Right cardiac atrium (tissue), 5 donors: ENCODE data around the gene ACP4. TPM values are rescaled to one million over a fixed set of nuclear protein-coding genes. Genes with fewer than 3 reads are reported as not detected.

Experiments
- ATAC-seq, 2 donors: fragments of 200-7000 bp; cut with Tn5 transposase; one replicate each; pipeline versions ENCODE4 v1.8.0 to v1.9.1; 2020; ENCODE audit warnings: moderate library complexity in 2 of 2, mild to moderate bottlenecking in 1 of 2
- DNase-seq, 3 donors: peaks; one replicate each; pipeline ENCODE4 v3.0.0-alpha.2; 2020
- H3K27ac ChIP-seq: one replicate; pipeline ENCODE4 v1.5.1; 2013; ENCODE audit warnings: mild to moderate bottlenecking, low read length, control low read depth, moderate library complexity
- H3K27me3 ChIP-seq: one replicate; pipeline ENCODE4 v1.6.1; 2013; ENCODE audit not compliant: control insufficient read depth, insufficient read depth
- H3K4me1 ChIP-seq: one replicate; pipeline ENCODE4 v1.6.1; 2013; ENCODE audit warnings: low read length; ENCODE audit not compliant: control insufficient read depth, insufficient read depth
- H3K4me3 ChIP-seq: one replicate; pipeline ENCODE4 v1.5.1; 2013; ENCODE audit warnings: low read length, control low read depth
- H3K9me3 ChIP-seq: one replicate; pipeline ENCODE4 v1.6.1; 2013; ENCODE audit warnings: low read length; ENCODE audit not compliant: control insufficient read depth
- WGBS: extraction: QIAGEN DNeasy Blood & Tissue Kit; methylation state at CpG from one replicate; pipeline ENCODE4 v1.1.7; 2013; 5-methylcytosine and 5-hydroxymethylcytosine counted together
- intact Hi-C, 4 donors: fragments of 100-400 bp; cut with DNase I; formaldehyde crosslinking; loops; one replicate each; pipeline versions ENCODE4 v1.11.0 to v1.14.0; 2022 to 2023
- polyA plus RNA-seq: library from polyadenylated mRNA; stranded (reverse); fragments of 200-250 nt; gene quantifications from one replicate; pipeline ENCODE4 v1.2.3, GENCODE V29; 2013
- total RNA-seq, 4 donors: library from RNA; stranded (reverse); fragmentation: NEBNext Ultra II Directional; extraction: Animal tissue kit (Norgen Biotek cat#: 25700); gene quantifications; one replicate each; pipeline ENCODE4 v1.2.1, GENCODE V29; 2021
- donor health status: healthy with polysubstance abuse.
- donor health status: DM: no; HTN: yes; CAD: no.
- donor health status: DM: no; HTN: no; CAD: no.
- donor health status: DM: no; HTN: yes; CAD: no; lungs with severe emphysema.
- donor health status: DM: yes; HTN: yes; CAD: no.

The ACP4 gene
- total and polyA plus RNA-seq, 5 donors = not detected

GRCh38 chr19:50815439-50815838 is 25.2 kb downstream of the ACP4 start:
- H3K27ac ChIP-seq = no peak overlapping the region
- no peaks in the 10 kb centered on the region for H3K4me1 ChIP-seq
- no peak overlapping the region for H3K4me3 ChIP-seq
- H3K9me3 ChIP-seq = no peaks in the 10 kb centered on the region
- intact Hi-C loops = no loop called here
- no peaks in the 10 kb centered on the region for H3K27me3 ChIP-seq
- no peak for DNase-seq
- 97% methylated on average over 1 of the region's 1 CpG for WGBS
- ATAC-seq = no peak

DNA sequence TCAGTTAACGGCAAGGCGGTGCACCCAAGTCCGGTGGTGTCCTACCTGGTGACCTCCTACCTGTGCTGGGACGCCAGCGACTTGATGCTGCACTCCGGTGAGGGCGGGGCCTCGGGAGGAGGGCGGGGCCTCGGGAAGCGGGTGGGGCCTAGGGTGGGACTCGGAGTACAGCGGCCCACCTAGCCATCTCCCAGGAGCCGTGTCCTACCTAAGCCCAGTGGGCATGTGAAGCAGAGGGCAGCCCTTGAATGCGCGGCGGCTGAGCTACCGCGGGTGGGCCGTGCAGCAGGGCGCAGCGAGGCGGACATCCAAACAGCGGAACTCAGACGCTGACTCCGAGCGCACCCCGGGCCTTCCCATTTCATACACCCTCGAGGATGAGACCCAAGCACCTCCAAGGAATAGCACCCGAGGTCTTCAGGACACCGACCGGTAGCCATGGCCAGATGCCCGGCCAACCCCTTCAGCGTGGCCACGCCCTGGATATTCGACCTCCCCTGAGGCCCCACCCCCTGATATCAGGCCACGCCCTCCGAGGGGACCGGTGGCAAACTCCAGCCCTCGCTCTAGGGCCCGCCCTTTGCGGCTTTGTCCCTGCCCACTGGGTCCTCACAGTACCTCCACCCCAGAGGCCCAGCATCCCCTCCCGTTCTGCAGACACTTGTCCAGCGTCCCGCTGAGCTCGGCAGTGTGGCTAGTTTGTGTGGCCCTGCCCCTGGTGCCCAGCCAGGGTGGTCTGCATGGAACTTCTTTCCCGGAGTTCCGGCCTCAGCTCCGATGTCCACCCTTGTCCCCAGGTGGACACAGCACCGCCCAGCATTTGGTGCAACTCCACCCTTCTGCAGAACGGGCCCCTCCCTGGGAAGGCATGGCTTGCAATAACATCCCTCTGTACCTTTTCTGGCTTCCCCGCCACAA is 28.0 kb downstream of the ACP4 start:
- Histone ChIP-seq H3K27me3 (no peaks in the 10 kb centered on the region), H3K9me3 (no peaks in the 10 kb centered on the region), H3K4me1 (no peaks in the 10 kb centered on the region), H3K4me3 (no peak overlapping the region), H3K27ac (no peak overlapping the region)
- ATAC-seq (peak; percentile 35 to 71), DNase-seq (peak; percentile 46 to 73 (median 70))
- WGBS = 7% methylated on average over 52 of the region's 52 CpGs
- intact Hi-C loops = no loop called here

- ATAC-seq = no peak
- no peak overlapping the region for H3K27ac ChIP-seq
- no peaks in the 10 kb centered on the region for H3K4me1 ChIP-seq
- 66% methylated on average over 12 of the region's 12 CpGs for WGBS
- no peak overlapping the region for H3K4me3 ChIP-seq
- H3K27me3 ChIP-seq = no peaks in the 10 kb centered on the region
- H3K9me3 ChIP-seq = no peaks in the 10 kb centered on the region
- intact Hi-C loops = no loop called here
- no peak for DNase-seq
Measured at GRCh38 chr19:50818859-50819472, 28.8 kb downstream of the ACP4 start.

GRCh38 chr19:50819636-50820035 is 29.4 kb downstream of the ACP4 start:
- Histone ChIP-seq H3K4me3 (no peak overlapping the region), H3K27ac (no peak overlapping the region), H3K27me3 (no peaks in the 10 kb centered on the region), H3K4me1 (no peaks in the 10 kb centered on the region), H3K9me3 (no peaks in the 10 kb centered on the region)
- WGBS = 35% methylated on average over 8 of the region's 8 CpGs
- intact Hi-C loops = no loop called here
- ATAC-seq = no peak
- no peak for DNase-seq

DNA sequence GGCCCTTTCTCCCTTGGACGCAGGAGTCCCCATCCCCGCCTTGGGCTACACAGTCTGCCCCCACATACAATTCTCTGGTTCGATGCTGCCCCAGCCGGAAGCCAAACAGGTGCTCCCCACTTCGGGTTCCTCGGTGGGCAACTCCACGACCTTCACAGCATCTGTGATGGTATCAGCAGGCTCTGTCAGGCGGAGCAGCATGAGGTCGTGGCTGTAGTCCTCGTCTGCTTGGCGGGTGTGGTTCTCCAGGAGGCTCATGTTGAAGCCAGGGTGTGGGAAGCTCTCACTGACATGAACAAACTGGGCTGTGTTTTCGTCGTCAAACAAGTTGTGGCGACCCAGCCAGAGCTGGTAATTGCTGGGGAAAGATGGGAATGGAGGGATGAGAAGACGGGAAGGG is 29.9 kb downstream of the ACP4 start:
- H3K4me1 ChIP-seq = no peaks in the 10 kb centered on the region
- no peak overlapping the region for H3K27ac ChIP-seq
- 9% methylated on average over 15 of the region's 15 CpGs for WGBS
- DNase-seq = no peak
- intact Hi-C loops = no loop called here
- H3K27me3 ChIP-seq = no peaks in the 10 kb centered on the region
- no peaks in the 10 kb centered on the region for H3K9me3 ChIP-seq
- no peak overlapping the region for H3K4me3 ChIP-seq
- ATAC-seq = no peak

DNA sequence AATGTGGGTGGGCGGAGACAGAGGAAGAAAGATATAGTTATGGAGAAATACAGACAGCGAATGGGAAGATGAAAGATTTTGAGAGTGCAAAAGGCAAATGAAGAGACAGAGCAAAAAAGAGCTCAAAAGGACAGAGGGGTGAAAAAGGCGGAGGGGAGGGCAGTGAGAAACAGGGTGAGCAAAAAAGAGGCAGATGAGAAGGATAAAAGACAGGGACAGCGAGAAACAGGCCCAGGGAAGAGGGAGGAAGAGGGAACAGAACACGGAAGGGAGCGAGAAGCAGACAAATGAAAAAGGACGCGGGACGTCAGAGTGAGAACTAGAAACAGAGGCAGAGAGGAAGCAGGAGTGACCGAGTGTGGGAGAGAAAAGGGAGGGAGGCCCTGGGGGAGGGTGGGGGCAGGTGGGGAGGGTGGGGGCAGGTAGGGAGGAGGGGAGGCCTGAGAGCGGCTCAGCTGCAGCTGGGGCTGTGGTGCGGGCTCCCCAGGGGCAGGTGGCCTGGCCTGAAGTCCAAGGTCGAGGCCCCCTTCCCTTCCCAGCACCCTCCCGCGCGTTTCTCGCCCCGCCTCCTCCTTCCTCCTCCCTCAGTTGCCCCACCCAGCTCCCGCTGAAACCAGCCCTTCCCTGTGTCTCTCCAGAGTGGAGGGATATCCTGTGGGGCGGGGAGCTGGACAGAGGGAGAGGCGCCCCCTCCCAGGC is 30.5 kb downstream of the ACP4 start:
- ATAC-seq (peak; percentile 7 to 44), DNase-seq (no peak)
- WGBS = 7% methylated on average over 21 of the region's 21 CpGs
- no peak overlapping the region for H3K27ac ChIP-seq
- H3K9me3 ChIP-seq = no peaks in the 10 kb centered on the region
- no peaks in the 10 kb centered on the region for H3K4me1 ChIP-seq
- H3K4me3 ChIP-seq = no peak overlapping the region
- no peaks in the 10 kb centered on the region for H3K27me3 ChIP-seq
- intact Hi-C loops = no loop called here

DNA sequence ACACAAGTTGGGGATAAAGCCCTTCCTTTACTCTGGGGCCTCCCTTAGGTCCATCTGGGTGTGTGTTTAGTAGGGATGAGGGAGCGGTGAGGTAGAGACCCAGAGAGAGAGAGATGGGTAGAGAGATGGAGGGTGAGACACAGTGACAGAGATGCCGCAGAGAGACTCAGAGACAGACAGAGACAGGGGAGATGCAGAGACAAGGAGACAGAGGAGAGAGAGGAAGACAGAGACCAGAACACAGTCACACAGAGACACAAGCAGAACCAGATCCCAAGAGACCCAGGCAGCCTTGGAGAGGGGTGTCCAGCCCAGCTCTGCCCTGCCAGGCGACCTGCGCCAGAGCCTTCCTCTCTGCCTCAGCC is 31.0 kb downstream of the ACP4 start:
- WGBS = 61% methylated on average over 4 of the region's 4 CpGs
- Histone ChIP-seq H3K27me3 (no peaks in the 10 kb centered on the region), H3K9me3 (no peaks in the 10 kb centered on the region), H3K27ac (no peak overlapping the region), H3K4me1 (no peaks in the 10 kb centered on the region), H3K4me3 (no peak overlapping the region)
- no peak for DNase-seq
- ATAC-seq = no peak
- intact Hi-C loops = no loop called here

DNA sequence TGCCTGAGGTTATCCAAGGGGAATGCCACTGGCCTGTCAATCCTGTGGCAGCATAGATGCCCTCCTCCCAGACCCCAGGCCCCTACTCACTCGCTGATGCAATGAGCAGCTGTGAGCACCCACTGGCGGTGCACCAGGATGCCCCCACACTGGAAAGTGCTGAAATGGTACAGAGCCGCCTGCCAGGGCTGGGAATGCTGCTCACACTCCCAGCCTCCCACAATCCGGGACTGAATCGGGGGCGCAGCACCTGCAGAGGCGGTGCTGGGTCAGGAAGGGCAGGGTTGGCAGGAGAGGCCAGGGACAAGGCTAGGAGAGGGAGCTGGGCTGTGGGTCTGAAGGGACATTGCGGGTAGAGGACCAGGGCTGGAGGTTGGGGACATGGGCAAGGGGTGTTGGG is 31.4 kb downstream of the ACP4 start:
- DNase-seq (no peak), ATAC-seq (no peak)
- Histone ChIP-seq H3K27me3 (no peaks in the 10 kb centered on the region), H3K4me1 (no peaks in the 10 kb centered on the region), H3K27ac (no peak overlapping the region), H3K4me3 (no peak overlapping the region), H3K9me3 (no peaks in the 10 kb centered on the region)
- intact Hi-C loops = no loop called here
- WGBS = 48% methylated on average over 8 of the region's 8 CpGs

GRCh38 chr19:50822661-50823208 is 32.5 kb downstream of the ACP4 start:
- no peak for DNase-seq
- intact Hi-C loops = no loop called here
- Histone ChIP-seq H3K9me3 (no peaks in the 10 kb centered on the region), H3K27ac (no peak overlapping the region), H3K4me1 (no peaks in the 10 kb centered on the region), H3K4me3 (no peak overlapping the region), H3K27me3 (no peaks in the 10 kb centered on the region)
- no peak for ATAC-seq
- 74% methylated on average over 7 of the region's 7 CpGs for WGBS

DNA sequence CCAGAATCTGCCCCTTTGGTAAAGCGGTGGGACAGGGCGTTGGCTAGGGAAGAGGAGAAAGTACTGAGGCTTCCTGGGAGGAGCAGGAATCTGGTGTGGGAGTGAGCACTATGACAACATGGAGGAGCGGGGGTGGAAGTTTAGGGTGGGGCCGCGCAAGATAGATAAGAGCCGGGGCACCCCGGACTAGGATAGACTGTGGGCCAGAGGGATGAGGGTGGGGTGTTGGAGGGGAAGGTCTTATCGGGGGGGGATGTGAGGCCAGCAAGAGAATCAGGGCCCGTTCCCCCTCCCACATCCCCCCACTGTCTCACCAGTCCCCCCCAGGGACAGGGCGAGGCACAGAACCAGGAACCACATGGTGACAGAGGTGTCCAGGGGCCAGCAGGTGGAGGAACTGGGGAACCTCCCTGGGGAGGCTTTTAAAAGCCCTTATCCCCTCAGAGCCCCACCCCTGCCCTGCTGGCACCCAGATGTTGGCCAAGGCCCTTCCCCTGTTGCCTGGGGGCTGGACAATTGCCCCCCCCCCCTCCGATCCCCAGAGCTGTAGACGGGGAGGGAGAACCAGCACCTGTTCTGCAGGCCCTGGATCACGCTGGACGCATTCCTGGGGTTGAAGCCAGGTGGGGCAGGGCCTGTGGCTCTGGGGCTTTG is 33.3 kb downstream of the ACP4 start, which contains the start of gene KLK1:
Gene KLK1, minus strand, starts transcription at position 399 of the 654 bp plus-strand sequence. Its CDS starts 39 bp downstream, at position 360.
- no peaks in the 10 kb centered on the region for H3K27me3 ChIP-seq
- WGBS = 52% methylated on average over 14 of the region's 14 CpGs
- no peak within 1 kb of the TSS for H3K27ac ChIP-seq
- no peak within 1 kb of the TSS for H3K4me3 ChIP-seq
- H3K4me1 ChIP-seq = no peaks in the 10 kb centered on the region
- peak in 1 of 2 donors; percentile 31 for ATAC-seq
- H3K9me3 ChIP-seq = no peaks in the 10 kb centered on the region
- no peak for DNase-seq
- intact Hi-C loops = no loop called here
